Lower lobe of right lung (tissue), 2 donors: Measurements from ENCODE around the gene GAGE10. TPM values are rescaled to one million over a fixed set of nuclear protein-coding genes. Genes with fewer than 3 reads are reported as not detected.

ENCODE experiments used
- ATAC-seq, 2 donors: fragments of 200-7000 bp; cut with Tn5 transposase; one replicate each; pipeline ENCODE4 v1.9.1; 2020 to 2022; ENCODE audit warnings: mild to moderate bottlenecking in 2 of 2, moderate library complexity in 2 of 2
- DNase-seq: peaks from one replicate; pipeline ENCODE4 v3.0.0-alpha.2; 2020
- H3K27ac ChIP-seq: fragments of 200-600 bp; one replicate; pipeline ENCODE4 v1.8.0; 2022
- H3K27me3 ChIP-seq: fragments of 200-600 bp; one replicate; pipeline ENCODE4 v1.8.0; 2022; ENCODE audit warnings: low read depth
- H3K36me3 ChIP-seq: fragments of 200-600 bp; one replicate; pipeline ENCODE4 v1.8.0; 2022; ENCODE audit warnings: mild to moderate bottlenecking
- H3K4me1 ChIP-seq: fragments of 200-600 bp; one replicate; pipeline ENCODE4 v1.8.0; 2022
- H3K4me3 ChIP-seq: fragments of 200-600 bp; one replicate; pipeline ENCODE4 v1.8.0; 2022; ENCODE audit warnings: mild to moderate bottlenecking
- H3K9me3 ChIP-seq: fragments of 200-600 bp; one replicate; pipeline ENCODE4 v1.8.0; 2022
- CTCF ChIP-seq: fragments of 200-600 bp; IDR thresholded peaks from one replicate; pipeline ENCODE4 v1.8.0; 2022; ENCODE audit warnings: antibody characterized with exemption, mild to moderate bottlenecking
- intact Hi-C: fragments of 100-400 bp; cut with DNase I; formaldehyde crosslinking; loops from one replicate; pipeline ENCODE4 v1.11.0; 2022
- total RNA-seq: library from RNA; stranded (reverse); fragmentation: NEBNext Ultra II Directional; extraction: Animal tissue kit (Norgen Biotek cat#: 25700); gene quantifications from one replicate; pipeline ENCODE4 v1.2.1, GENCODE V29; 2021
- donor health status: DM: no; HTN: yes; CAD: no; lungs with severe emphysema.

Gene GAGE10
- total RNA-seq, 1 donor from 2014 or later: not detected

DNA sequence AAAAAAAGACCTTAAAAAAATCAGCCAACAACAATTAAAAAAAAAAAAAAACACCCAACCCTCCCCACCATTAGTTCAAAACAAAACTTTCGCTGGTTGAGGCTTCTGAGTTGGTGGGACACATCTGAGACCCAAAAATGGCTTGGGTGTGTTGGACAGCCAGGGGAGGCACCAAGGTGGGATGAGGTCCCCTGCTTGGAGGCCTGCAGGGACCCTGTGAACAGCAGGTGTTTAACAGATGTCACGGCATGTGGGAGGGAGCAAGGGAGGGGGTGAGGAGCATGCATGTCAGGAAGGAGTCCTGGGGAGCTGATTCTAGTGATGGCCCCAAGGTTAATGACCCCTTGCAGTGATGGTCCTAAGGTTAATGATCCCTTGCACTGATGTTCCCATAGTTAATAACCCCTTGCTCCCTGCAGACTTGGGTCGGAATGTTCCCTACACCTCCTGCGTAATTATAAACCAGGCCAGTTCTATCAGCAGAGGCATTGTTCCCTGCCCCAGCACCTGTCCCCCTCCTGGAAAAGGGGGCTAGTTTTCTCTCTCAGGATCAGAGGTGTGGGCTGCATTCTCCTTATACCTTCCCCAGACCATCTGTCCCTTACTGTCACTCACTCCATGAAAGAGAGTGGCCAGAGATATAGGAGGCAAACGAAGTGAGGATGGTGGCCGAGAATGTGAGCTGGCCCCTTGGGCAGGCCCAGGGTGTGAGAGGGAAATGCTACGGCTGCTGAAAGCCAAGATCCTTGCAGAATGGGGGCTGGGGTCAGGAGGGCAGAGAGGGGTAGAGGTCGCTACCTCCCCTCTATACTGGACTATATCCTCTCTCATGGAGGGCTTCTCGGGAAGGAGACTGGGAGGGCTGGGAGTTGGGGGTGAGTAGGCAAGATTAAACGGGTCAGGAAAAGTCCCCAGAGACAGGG lies 36.7 kb upstream of the GAGE10 start:
- intact Hi-C loops: no loop called here
- no peak overlapping the region for H3K4me3 ChIP-seq
- no peak for TF ChIP-seq CTCF
- H3K36me3 ChIP-seq: no peaks in the 10 kb centered on the region
- H3K4me1 ChIP-seq: peaks cover 10% of the 10 kb centered on the region
- DNase-seq (no peak), ATAC-seq (no peak)
- H3K27ac ChIP-seq: no peak overlapping the region
- H3K27me3 ChIP-seq: no peaks in the 10 kb centered on the region
- H3K9me3 ChIP-seq: no peaks in the 10 kb centered on the region

DNA sequence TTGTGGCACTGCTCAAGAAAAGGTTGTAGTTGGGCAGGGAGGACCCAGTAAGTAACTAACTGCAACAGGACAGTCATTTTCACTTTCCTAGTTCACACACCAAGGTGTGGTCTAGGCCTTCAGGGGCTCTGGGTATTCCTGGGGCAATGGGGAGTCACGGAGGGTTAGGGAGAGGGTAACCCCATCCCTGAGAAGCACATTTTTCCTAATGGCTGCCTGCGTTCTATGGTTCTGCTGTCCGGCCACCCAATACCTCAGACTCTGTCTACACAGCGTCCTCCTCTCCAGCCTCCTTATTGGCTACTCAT lies 34.8 kb upstream of the GAGE10 start:
- TF ChIP-seq CTCF: no peak
- H3K4me1 ChIP-seq: peaks cover 25% of the 10 kb centered on the region
- peak overlapping the region; percentile 93 for H3K27ac ChIP-seq
- no peak for DNase-seq
- no peak for ATAC-seq
- H3K9me3 ChIP-seq: no peaks in the 10 kb centered on the region
- intact Hi-C loops: no loop called here
- H3K36me3 ChIP-seq: no peaks in the 10 kb centered on the region
- no peaks in the 10 kb centered on the region for H3K27me3 ChIP-seq
- peak overlapping the region; percentile 68 for H3K4me3 ChIP-seq

- H3K36me3 ChIP-seq: no peaks in the 10 kb centered on the region
- H3K27ac ChIP-seq: peak overlapping the region; percentile 93
- peak; percentile 96 for DNase-seq
- H3K4me3 ChIP-seq: peak overlapping the region; percentile 68
- H3K9me3 ChIP-seq: no peaks in the 10 kb centered on the region
- no peak for TF ChIP-seq CTCF
- ATAC-seq: peak; percentile 95 to 97
- H3K4me1 ChIP-seq: peaks cover 29% of the 10 kb centered on the region
- H3K27me3 ChIP-seq: no peaks in the 10 kb centered on the region
- intact Hi-C loops: no loop called here
These were observed 34.3 kb upstream of the GAGE10 start for GRCh38 chrX:49269010-49269766.

GRCh38 chrX:49269767-49270248 lies 33.6 kb upstream of the GAGE10 start, which contains the start of gene PPP1R3F:
Gene PPP1R3F, plus strand, starts transcription at chrX:49269793. Its CDS starts 77 bp downstream, at chrX:49269870.
- Histone ChIP-seq H3K9me3 (no peaks in the 10 kb centered on the region), H3K27me3 (no peaks in the 10 kb centered on the region), H3K4me3 (peak within 1 kb of the TSS; percentile 68), H3K36me3 (no peaks in the 10 kb centered on the region), H3K27ac (peak within 1 kb of the TSS; percentile 93), H3K4me1 (peaks cover 29% of the 10 kb centered on the region)
- intact Hi-C loops: no loop called here
- DNase-seq (peak; percentile 50), ATAC-seq (peak; percentile 6 to 31)
- TF ChIP-seq CTCF: no peak

DNA sequence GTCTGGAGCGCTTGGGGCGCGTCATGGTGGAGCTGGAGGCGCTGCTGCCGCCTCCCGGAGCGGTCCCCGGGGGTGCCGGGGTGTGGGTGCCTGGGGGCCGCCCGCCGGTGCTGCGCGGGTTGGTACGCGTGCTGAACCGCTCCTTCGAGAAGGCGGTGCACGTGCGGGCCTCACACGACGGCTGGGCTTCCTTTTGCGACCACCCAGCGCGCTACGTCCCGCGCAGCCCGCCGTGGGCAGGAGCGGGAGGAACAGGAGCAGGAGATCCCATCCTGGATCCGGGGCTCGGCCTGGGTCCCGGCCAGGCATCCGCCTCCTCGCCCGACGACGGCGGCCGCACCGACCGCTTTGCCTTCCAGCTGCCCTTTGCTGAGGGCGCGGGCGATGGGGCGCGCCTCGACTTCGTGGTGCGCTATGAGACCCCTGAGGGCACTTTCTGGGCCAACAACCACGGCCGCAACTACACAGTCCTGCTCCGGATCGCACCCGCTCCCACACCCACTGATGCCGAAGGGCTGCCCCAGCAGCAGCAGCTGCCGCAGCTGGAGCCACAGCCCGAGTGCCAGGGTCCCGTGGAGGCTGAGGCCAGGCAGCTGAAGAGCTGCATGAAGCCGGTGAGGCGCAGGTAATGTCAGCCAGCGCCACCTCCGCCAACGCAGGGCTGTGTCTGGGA lies 33.1 kb upstream of the GAGE10 start:
- no peaks in the 10 kb centered on the region for H3K36me3 ChIP-seq
- ATAC-seq (no peak), DNase-seq (no peak)
- no peaks in the 10 kb centered on the region for H3K9me3 ChIP-seq
- H3K27me3 ChIP-seq: no peaks in the 10 kb centered on the region
- intact Hi-C loops: no loop called here
- peaks cover 29% of the 10 kb centered on the region for H3K4me1 ChIP-seq
- H3K27ac ChIP-seq: peak overlapping the region; percentile 93
- TF ChIP-seq CTCF: no peak
- peak overlapping the region; percentile 68 for H3K4me3 ChIP-seq
